MM.1S (cell line): Measurements from ENCODE around the gene NPR3.
A peak's percentile ranks its signal among the peaks of the same experiment; 100 is the strongest.

ENCODE experiments used
- DNase-seq: peaks from one replicate; pipeline ENCODE4 v3.0.0-alpha.2; 2015
- H2AFZ ChIP-seq: fragments of 300-600 bp; sonication (generic); 2 replicates; pipeline ENCODE4 v1.6.0; 2016; ENCODE audit warnings: antibody characterized with exemption, low read length
- H3F3A ChIP-seq: fragments of 300-600 bp; sonication (generic); 2 replicates; pipeline ENCODE4 v1.6.1; 2016; ENCODE audit warnings: mild to moderate bottlenecking, antibody characterized with exemption, low read length, moderate library complexity, mixed read lengths; ENCODE audit not compliant: insufficient read depth
- H3K27ac ChIP-seq: fragments of 300-600 bp; sonication (generic); 2 replicates; pipeline ENCODE4 v1.5.1; 2016; ENCODE audit warnings: mild to moderate bottlenecking, low read length
- H3K27me3 ChIP-seq: fragments of 300-600 bp; sonication (generic); replicated peaks from 2 replicates; pipeline ENCODE4 v1.6.0; 2016; ENCODE audit warnings: low read length; ENCODE audit not compliant: insufficient read depth
- H3K36me3 ChIP-seq: fragments of 300-600 bp; sonication (generic); replicated peaks from 2 replicates; pipeline ENCODE4 v1.6.1; 2016; ENCODE audit warnings: mild to moderate bottlenecking, low read length, mixed read lengths; ENCODE audit not compliant: insufficient read depth
- H3K4me1 ChIP-seq: fragments of 300-600 bp; sonication (generic); 2 replicates; pipeline ENCODE4 v1.6.1; 2016; ENCODE audit warnings: low read length, mixed read lengths
- H3K4me2 ChIP-seq: fragments of 300-600 bp; sonication (generic); 2 replicates; pipeline ENCODE4 v1.6.0; 2016; ENCODE audit warnings: low read depth, low read length
- H3K4me3 ChIP-seq: fragments of 300-600 bp; sonication (generic); 2 replicates; pipeline ENCODE4 v1.5.1; 2016; ENCODE audit warnings: low read length, mixed read lengths
- H3K79me2 ChIP-seq: fragments of 300-600 bp; sonication (generic); 2 replicates; pipeline ENCODE4 v1.6.1; 2016; ENCODE audit warnings: mixed run types, low read length, mixed read lengths
- H3K9ac ChIP-seq: fragments of 300-600 bp; sonication (generic); 2 replicates; pipeline ENCODE4 v1.6.1; 2016; ENCODE audit warnings: low read length, mixed read lengths
- H3K9me2 ChIP-seq: fragments of 300-600 bp; sonication (generic); replicated peaks from 2 replicates; pipeline ENCODE4 v1.6.1; 2016; ENCODE audit warnings: mild to moderate bottlenecking, low read length, mixed read lengths; ENCODE audit not compliant: insufficient read depth
- H3K9me3 ChIP-seq: fragments of 300-600 bp; sonication (generic); replicated peaks from 2 replicates; pipeline ENCODE4 v1.6.1; 2016; ENCODE audit warnings: mild to moderate bottlenecking, low read length, mixed read lengths; ENCODE audit not compliant: insufficient read depth
- H4K20me1 ChIP-seq: fragments of 300-600 bp; sonication (generic); 2 replicates; pipeline ENCODE4 v1.6.1; 2016; ENCODE audit warnings: mild to moderate bottlenecking, low read length, moderate library complexity, mixed read lengths; ENCODE audit not compliant: insufficient read depth
- CTCF ChIP-seq: fragments of 300-600 bp; sonication (generic); IDR thresholded peaks from 2 replicates; pipeline ENCODE4 v1.5.1; 2016; ENCODE audit warnings: antibody characterized with exemption, low read length, mixed read lengths
- EZH2 ChIP-seq: fragments of 300-600 bp; sonication (generic); optimal IDR thresholded peaks from 2 replicates; pipeline ENCODE3; 2017; ENCODE audit warnings: low read depth, mild to moderate bottlenecking, antibody characterized with exemption, low read length, mixed read lengths
- EZH2phosphoT487 ChIP-seq: fragments of 300-600 bp; sonication (generic); IDR thresholded peaks from 2 replicates; pipeline ENCODE4 v1.6.1; 2018; ENCODE audit warnings: antibody characterized with exemption, low read length

NPR3 gene

GRCh38 chr5:32753765-32754164, 42.6 kb downstream of the NPR3 start:
- Histone ChIP-seq H3K27ac (no peak overlapping the region), H3K4me3 (no peak overlapping the region), H3K9ac (no peak overlapping the region), H3K4me1 (no peaks in the 10 kb centered on the region), H4K20me1 (no peaks in the 10 kb centered on the region), H3K27me3 (no peaks in the 10 kb centered on the region), H3K79me2 (no peaks in the 10 kb centered on the region), H3F3A (no peaks in the 10 kb centered on the region), H3K36me3 (no peaks in the 10 kb centered on the region), H3K4me2 (no peak overlapping the region), H2AFZ (no peak overlapping the region), H3K9me2 (no peaks in the 10 kb centered on the region), H3K9me3 (no peaks in the 10 kb centered on the region)
- TF ChIP-seq CTCF (no peak), EZH2phosphoT487 (no peak), EZH2 (no peak)
- DNase-seq, result no peak

DNA sequence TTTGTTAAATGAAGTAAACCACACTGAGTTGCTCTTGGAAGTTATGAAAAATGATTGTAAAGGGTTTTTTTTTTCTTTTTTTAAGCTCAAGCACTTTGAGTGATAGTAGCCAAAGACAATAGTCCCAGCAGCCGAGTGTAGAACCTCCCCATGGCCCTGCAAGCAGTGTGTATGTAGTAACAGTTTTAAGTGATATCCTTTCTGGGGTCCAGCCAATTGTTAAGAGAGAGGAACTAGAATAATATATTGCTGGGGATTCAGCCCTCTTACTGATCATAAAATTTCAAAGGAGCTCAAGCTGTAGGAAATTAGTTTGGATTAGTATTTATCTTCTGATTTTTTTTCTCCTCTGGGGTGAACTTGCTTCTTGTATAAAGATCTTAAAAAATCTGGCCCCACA, 43.2 kb downstream of the NPR3 start:
- Histone ChIP-seq H3K4me3 (no peak overlapping the region), H3K27ac (no peak overlapping the region)

GRCh38 chr5:32760091-32760509, 49.0 kb downstream of the NPR3 start:
- Histone ChIP-seq H3K27me3 (no peaks in the 10 kb centered on the region), H3K4me3 (peak overlapping the region; percentile 28), H4K20me1 (no peaks in the 10 kb centered on the region), H3K9me2 (no peaks in the 10 kb centered on the region; the same call in 1 of the 2 replicates), H3K27ac (no peak overlapping the region), H3K9ac (no peak overlapping the region; the same call in 1 of the 2 replicates), H3K9me3 (no peaks in the 10 kb centered on the region), H3K36me3 (no peaks in the 10 kb centered on the region; the same call in 1 of the 2 replicates), H3K4me2 (peak overlapping the region; percentile 48; the same call in 1 of the 2 replicates), H3F3A (no peaks in the 10 kb centered on the region), H3K79me2 (no peaks in the 10 kb centered on the region), H3K4me1 (no peaks in the 10 kb centered on the region), H2AFZ (peak overlapping the region; percentile 14; the same call in 1 of the 2 replicates)
- DNase-seq, result peak; percentile 65
- TF ChIP-seq CTCF, result no peak
- TF ChIP-seq EZH2, result no peak
- no peak for TF ChIP-seq EZH2phosphoT487

More for the DNA sequence above, 43.2 kb downstream of the NPR3 start:
- no peaks in the 10 kb centered on the region for H4K20me1 ChIP-seq
- no peaks in the 10 kb centered on the region for H3K79me2 ChIP-seq
- H3K9me3 ChIP-seq, result no peaks in the 10 kb centered on the region
- H3K9ac ChIP-seq, result no peak overlapping the region
- TF ChIP-seq EZH2phosphoT487 (no peak), CTCF (no peak), EZH2 (no peak)
- DNase-seq, result no peak
- H3K9me2 ChIP-seq, result no peaks in the 10 kb centered on the region
- H2AFZ ChIP-seq, result no peak overlapping the region
- no peaks in the 10 kb centered on the region for H3K4me1 ChIP-seq
- no peaks in the 10 kb centered on the region for H3K36me3 ChIP-seq
- no peaks in the 10 kb centered on the region for H3K27me3 ChIP-seq
- no peaks in the 10 kb centered on the region for H3F3A ChIP-seq
- H3K4me2 ChIP-seq, result no peak overlapping the region
